NB4 (cell line): ENCODE measurements around the gene STK24.

ENCODE experiments used
- MYC ChIP-seq: IDR thresholded peaks from 2 replicates; pipeline ENCODE4 v1.6.1; 2011; ENCODE audit warnings: low read depth, low read length
- POLR2A ChIP-seq: IDR thresholded peaks from 2 replicates; pipeline ENCODE4 v1.6.1; 2011; ENCODE audit warnings: mild to moderate bottlenecking; ENCODE audit not compliant: insufficient read length; ENCODE audit errors: extremely low read depth
- TF ChIP-seq, protein P1 (sequence below): IDR thresholded peaks from one replicate; pipeline ENCODE4 v1.5.1; 2012; ENCODE audit warnings: low read depth, low read length
- TF ChIP-seq, protein P2 (sequence below): IDR thresholded peaks from 2 replicates; pipeline ENCODE4 v1.6.1; 2011; ENCODE audit warnings: low read depth, low read length

DNA sequence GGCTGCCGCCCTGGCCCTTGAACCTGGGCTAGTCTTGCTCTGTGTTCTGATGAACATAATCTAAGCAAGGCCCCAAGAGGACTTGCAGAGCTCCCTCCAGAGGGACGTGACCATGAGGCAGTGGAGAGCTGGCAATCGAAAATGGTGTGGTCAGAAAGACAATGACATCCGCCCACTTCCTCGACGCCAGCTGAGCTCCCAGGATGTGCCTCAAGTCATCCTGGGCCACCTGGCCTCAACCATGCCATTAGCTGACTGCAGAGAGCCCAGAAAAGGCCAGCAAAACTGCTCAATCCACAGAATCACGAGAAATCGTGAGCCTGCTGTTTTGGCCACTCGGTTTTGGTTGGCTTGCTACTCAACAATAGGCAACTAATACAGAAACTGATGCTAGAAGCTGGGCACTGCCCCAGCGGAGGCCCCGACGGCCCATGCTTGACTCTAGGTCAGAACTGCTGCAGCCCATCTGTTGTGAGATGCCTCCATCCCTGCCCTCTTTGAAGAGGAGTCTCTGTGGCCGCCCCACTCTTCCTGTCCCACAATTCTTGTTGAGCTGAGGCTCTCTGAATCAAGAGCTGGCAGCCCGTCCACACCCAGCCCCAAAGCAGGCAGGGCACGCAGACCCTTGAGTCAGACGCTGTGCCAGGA is 53.3 kb downstream of the STK24 start:
- TF ChIP-seq POLR2A (no peak), MYC (peak; percentile 40; the same call in 1 of the 2 replicates)
- TF ChIP-seq, protein P1, sequence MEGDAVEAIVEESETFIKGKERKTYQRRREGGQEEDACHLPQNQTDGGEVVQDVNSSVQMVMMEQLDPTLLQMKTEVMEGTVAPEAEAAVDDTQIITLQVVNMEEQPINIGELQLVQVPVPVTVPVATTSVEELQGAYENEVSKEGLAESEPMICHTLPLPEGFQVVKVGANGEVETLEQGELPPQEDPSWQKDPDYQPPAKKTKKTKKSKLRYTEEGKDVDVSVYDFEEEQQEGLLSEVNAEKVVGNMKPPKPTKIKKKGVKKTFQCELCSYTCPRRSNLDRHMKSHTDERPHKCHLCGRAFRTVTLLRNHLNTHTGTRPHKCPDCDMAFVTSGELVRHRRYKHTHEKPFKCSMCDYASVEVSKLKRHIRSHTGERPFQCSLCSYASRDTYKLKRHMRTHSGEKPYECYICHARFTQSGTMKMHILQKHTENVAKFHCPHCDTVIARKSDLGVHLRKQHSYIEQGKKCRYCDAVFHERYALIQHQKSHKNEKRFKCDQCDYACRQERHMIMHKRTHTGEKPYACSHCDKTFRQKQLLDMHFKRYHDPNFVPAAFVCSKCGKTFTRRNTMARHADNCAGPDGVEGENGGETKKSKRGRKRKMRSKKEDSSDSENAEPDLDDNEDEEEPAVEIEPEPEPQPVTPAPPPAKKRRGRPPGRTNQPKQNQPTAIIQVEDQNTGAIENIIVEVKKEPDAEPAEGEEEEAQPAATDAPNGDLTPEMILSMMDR: no peak
- TF ChIP-seq, protein P2, sequence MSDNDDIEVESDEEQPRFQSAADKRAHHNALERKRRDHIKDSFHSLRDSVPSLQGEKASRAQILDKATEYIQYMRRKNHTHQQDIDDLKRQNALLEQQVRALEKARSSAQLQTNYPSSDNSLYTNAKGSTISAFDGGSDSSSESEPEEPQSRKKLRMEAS: peak; percentile 71
